A673 (cell line): ENCODE results near the gene UEVLD.

Source experiments
- EZH2 ChIP-seq: fragments of 200-600 bp; sonication (generic); IDR thresholded peaks from 2 replicates; pipeline ENCODE4 v1.6.1; 2017; ENCODE audit warnings: borderline replicate concordance, low read depth, mild to moderate bottlenecking, mixed read lengths, antibody characterized with exemption, low read length; ENCODE audit not compliant: poor library complexity, severe bottlenecking
- TF ChIP-seq, protein P1 (sequence below): fragments of 300-800, 200-600 bp; sonication (generic); conservative IDR thresholded peaks from 2 replicates; pipeline ENCODE4 v1.5.1; 2017; ENCODE audit warnings: low read depth, mild to moderate bottlenecking, antibody characterized with exemption, low read length, moderate library complexity, mixed read lengths

GRCh38 chr11:18526130-18526520 lies 62.4 kb downstream of the UEVLD start:
- TF ChIP-seq EZH2 = no peak
- TF ChIP-seq, protein P1, sequence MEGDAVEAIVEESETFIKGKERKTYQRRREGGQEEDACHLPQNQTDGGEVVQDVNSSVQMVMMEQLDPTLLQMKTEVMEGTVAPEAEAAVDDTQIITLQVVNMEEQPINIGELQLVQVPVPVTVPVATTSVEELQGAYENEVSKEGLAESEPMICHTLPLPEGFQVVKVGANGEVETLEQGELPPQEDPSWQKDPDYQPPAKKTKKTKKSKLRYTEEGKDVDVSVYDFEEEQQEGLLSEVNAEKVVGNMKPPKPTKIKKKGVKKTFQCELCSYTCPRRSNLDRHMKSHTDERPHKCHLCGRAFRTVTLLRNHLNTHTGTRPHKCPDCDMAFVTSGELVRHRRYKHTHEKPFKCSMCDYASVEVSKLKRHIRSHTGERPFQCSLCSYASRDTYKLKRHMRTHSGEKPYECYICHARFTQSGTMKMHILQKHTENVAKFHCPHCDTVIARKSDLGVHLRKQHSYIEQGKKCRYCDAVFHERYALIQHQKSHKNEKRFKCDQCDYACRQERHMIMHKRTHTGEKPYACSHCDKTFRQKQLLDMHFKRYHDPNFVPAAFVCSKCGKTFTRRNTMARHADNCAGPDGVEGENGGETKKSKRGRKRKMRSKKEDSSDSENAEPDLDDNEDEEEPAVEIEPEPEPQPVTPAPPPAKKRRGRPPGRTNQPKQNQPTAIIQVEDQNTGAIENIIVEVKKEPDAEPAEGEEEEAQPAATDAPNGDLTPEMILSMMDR = no peak
